Activated CD4-positive, alpha-beta T cell treated with anti-CD3 and anti-CD28 coated beads, Interleukin-2, amount 50 U/mL, for 1 hour (primary cell): ENCODE measurements around the gene TRERF1.
"Not testable (repeated sequence)": the region's sequence is repeated elsewhere in the genome, so short reads cannot be mapped to it uniquely, and the experiment has no call there.

Experiments used
- DNase-seq: peaks from one replicate; pipeline ENCODE4 v3.0.0-alpha.2; 2020

The TRERF1 gene

GRCh38 chr6:42335896-42336295 is 115.8 kb downstream of the TRERF1 start:
- no peak for DNase-seq

- no peak for DNase-seq
Measured at GRCh38 chr6:42334870-42335269, 116.9 kb downstream of the TRERF1 start.

GRCh38 chr6:42333612-42334011 is 118.1 kb downstream of the TRERF1 start:
- DNase-seq: no peak

GRCh38 chr6:42332916-42333315 is 118.8 kb downstream of the TRERF1 start:
- DNase-seq: no peak

- no peak for DNase-seq
Measured at GRCh38 chr6:42331019-42331418, 120.7 kb downstream of the TRERF1 start.

GRCh38 chr6:42326248-42326647 is 125.5 kb downstream of the TRERF1 start:
- DNase-seq: no peak

- not testable (repeated sequence) for DNase-seq
Measured at GRCh38 chr6:42324656-42325324, 126.9 kb downstream of the TRERF1 start.

- DNase-seq: no peak
Measured at GRCh38 chr6:42322676-42323075, 129.1 kb downstream of the TRERF1 start.

GRCh38 chr6:42321976-42322375 is 129.8 kb downstream of the TRERF1 start:
- no peak for DNase-seq

GRCh38 chr6:42320762-42321161 is 131.0 kb downstream of the TRERF1 start:
- DNase-seq: no peak

- no peak for DNase-seq
Measured at GRCh38 chr6:42318480-42318879, 133.2 kb downstream of the TRERF1 start.

GRCh38 chr6:42316981-42317380 is 134.7 kb downstream of the TRERF1 start:
- DNase-seq: no peak

GRCh38 chr6:42315991-42316970 is 135.4 kb downstream of the TRERF1 start:
- no peak for DNase-seq

- no peak for DNase-seq
Measured at GRCh38 chr6:42315259-42315990, 136.3 kb downstream of the TRERF1 start.

- no peak for DNase-seq
Measured at GRCh38 chr6:42314571-42315258, 137.0 kb downstream of the TRERF1 start.

- DNase-seq: no peak
Measured at GRCh38 chr6:42313941-42314570, 137.7 kb downstream of the TRERF1 start.

- no peak for DNase-seq
Measured at GRCh38 chr6:42313038-42313437, 138.7 kb downstream of the TRERF1 start.

GRCh38 chr6:42307141-42307470 is 144.6 kb downstream of the TRERF1 start:
- no peak for DNase-seq

- no peak for DNase-seq
Measured at GRCh38 chr6:42306439-42307140, 145.1 kb downstream of the TRERF1 start.

GRCh38 chr6:42304053-42304712 is 147.5 kb downstream of the TRERF1 start:
- no peak for DNase-seq

- no peak for DNase-seq
Measured at GRCh38 chr6:42302411-42302810, 149.3 kb downstream of the TRERF1 start.
